Ovary (tissue), 9 donors: Measurements from ENCODE around the gene KIF5A. TPM values are rescaled to one million over a fixed set of nuclear protein-coding genes. Genes with fewer than 3 reads are reported as not detected.

Source experiments
- DNase-seq, 5 donors: peaks; one replicate each; pipeline ENCODE4 v3.0.0-alpha.2; 2019 to 2020
- H3K27ac ChIP-seq, 2 donors: fragments of 200-600 bp; one replicate each; pipeline versions ENCODE4 v1.5.1 to v1.8.0; 2019 to 2022
- H3K27me3 ChIP-seq: fragments of 200-600 bp; one replicate; pipeline ENCODE4 v1.8.0; 2022
- H3K36me3 ChIP-seq: fragments of 200-600 bp; sonication (generic); one replicate; pipeline ENCODE4 v1.5.1; 2019
- H3K4me1 ChIP-seq: one replicate; pipeline ENCODE4 v1.8.1; 2013; ENCODE audit warnings: mild to moderate bottlenecking, moderate library complexity; ENCODE audit not compliant: insufficient read depth
- H3K4me3 ChIP-seq: fragments of 200-600 bp; sonication (generic); one replicate; pipeline ENCODE4 v1.5.1; 2017
- H3K9me3 ChIP-seq, 2 donors: fragments of 200-600 bp in 1 of 2; sonication (generic) in 1 of 2; one replicate each; pipeline versions ENCODE4 v1.5.1 to v1.8.1; 2013 to 2019; ENCODE audit warnings: mild to moderate bottlenecking in 1 of 2, moderate library complexity in 1 of 2
- CTCF ChIP-seq, 3 donors: fragments of 450-650 bp in 2 of 3; fragments of 200-600 bp in 1 of 3; IDR thresholded peaks; one replicate each; pipeline versions ENCODE4 v1.5.1 to v1.8.0; 2016 to 2022; ENCODE audit warnings: antibody characterized with exemption in 3 of 3, mild to moderate bottlenecking in 1 of 3
- EP300 ChIP-seq: sonication (generic); formaldehyde crosslinking; IDR thresholded peaks from one replicate; pipeline ENCODE4 v1.6.1; 2017; ENCODE audit warnings: antibody characterized with exemption
- POLR2A ChIP-seq: fragments of 450-650 bp; IDR thresholded peaks from one replicate; pipeline ENCODE4 v1.6.1; 2017; ENCODE audit warnings: antibody characterized with exemption, mild to moderate bottlenecking, moderate library complexity
- WGBS, 3 donors: extraction: QIAGEN DNeasy Blood & Tissue Kit in 1 of 3; methylation state at CpG; one replicate each; pipeline versions ENCODE4 v1.1.5 to v1.1.7; 2013 to 2017; 5-methylcytosine and 5-hydroxymethylcytosine counted together
- intact Hi-C, 4 donors: fragments of 100-400 bp; cut with DNase I; formaldehyde crosslinking; loops; one replicate each; pipeline versions ENCODE4 v1.11.0 to v1.15.1; 2022 to 2023
- polyA plus RNA-seq, 2 donors: library from polyadenylated mRNA; stranded (reverse); fragments of 200-250 nt in 1 of 2; fragments of 350-450 nt in 1 of 2; fragmentation: Illumina TruSeq in 1 of 2; extraction: RNeasy Lipid Tissue Mini Kit (QIAGEN cat#74804) in 1 of 2; gene quantifications; one replicate each; pipeline ENCODE4 v1.2.3, GENCODE V29; 2013 to 2014
- total RNA-seq, 7 donors: library from RNA; depleted of rRNA in 2 of 7; stranded (reverse); fragments of >200 nt in 2 of 7; fragmentation: NEBNext Ultra II Directional in 3 of 7; extraction: Animal tissue kit (Norgen Biotek cat#: 25700) in 3 of 7; gene quantifications; one replicate each; pipeline versions ENCODE4 v1.1.0 to v1.2.4, GENCODE V29; 2016 to 2023
- donor health status: DM: no; HTN: no; CAD: no; lungs with moderate emphysema.
- donor health status: DM: no; HTN: no; CAD: no.
- donor health status: Bipolar disorder and iron deficiency.
- donor health status: DM: yes; HTN: yes; CAD: no.
- donor health status: DM: no; HTN: no; CAD: no.
- donor health status: DM: yes; HTN: yes; CAD: no.

Gene KIF5A
- total and polyA plus RNA-seq, 9 donors: 0.08 to 0.48 (median 0.30) TPM; not detected in 1

- no peaks in the 10 kb centered on the region for H3K27me3 ChIP-seq
- H3K9me3 ChIP-seq: no peaks in the 10 kb centered on the region
- WGBS, 3 donors: 79 to 87% (median 82%) methylated on average over 5 of the region's 5 CpGs
- H3K36me3 ChIP-seq: no peaks in the 10 kb centered on the region
- no peak overlapping the region for H3K27ac ChIP-seq
- no peaks in the 10 kb centered on the region for H3K4me1 ChIP-seq
- no peak for DNase-seq
- intact Hi-C loops: no loop called here
- H3K4me3 ChIP-seq: no peak overlapping the region
- TF ChIP-seq POLR2A (no peak), EP300 (no peak), CTCF (IDR thresholded peaks at IDR 0.05) (no peak)
These were observed 10.6 kb upstream of the KIF5A start for GRCh38 chr12:57539134-57539768.

GRCh38 chr12:57541001-57541400, 8.8 kb upstream of the KIF5A start:
- TF ChIP-seq EP300 (no peak), POLR2A (no peak), CTCF (IDR thresholded peaks at IDR 0.05) (no peak)

GRCh38 chr12:57541717-57542116, 8.1 kb upstream of the KIF5A start:
- no peaks in the 10 kb centered on the region for H3K9me3 ChIP-seq
- TF ChIP-seq CTCF (IDR thresholded peaks at IDR 0.05): no peak
- TF ChIP-seq EP300: no peak
- no peak for TF ChIP-seq POLR2A
- H3K4me3 ChIP-seq: no peak overlapping the region
- no peak overlapping the region for H3K27ac ChIP-seq
- H3K27me3 ChIP-seq: no peaks in the 10 kb centered on the region
- WGBS, 3 donors: 48 to 69% (median 62%) methylated on average over 2 of the region's 2 CpGs
- DNase-seq: no peak
- H3K36me3 ChIP-seq: no peaks in the 10 kb centered on the region
- intact Hi-C loops: no loop called here
- peaks cover 3% of the 10 kb centered on the region for H3K4me1 ChIP-seq

More at GRCh38 chr12:57541001-57541400, 8.8 kb upstream of the KIF5A start:
- H3K27ac ChIP-seq: no peak overlapping the region
- peaks cover 2% of the 10 kb centered on the region for H3K4me1 ChIP-seq
- H3K27me3 ChIP-seq: no peaks in the 10 kb centered on the region
- no peak overlapping the region for H3K4me3 ChIP-seq
- H3K9me3 ChIP-seq: no peaks in the 10 kb centered on the region
- H3K36me3 ChIP-seq: no peaks in the 10 kb centered on the region
- 37 to 43% (median 40%) methylated on average over 2 of the region's 2 CpGs for WGBS, 3 donors
- intact Hi-C loops: no loop called here
- no peak for DNase-seq

- Histone ChIP-seq H3K27ac (no peak overlapping the region), H3K9me3 (no peaks in the 10 kb centered on the region), H3K27me3 (no peaks in the 10 kb centered on the region), H3K36me3 (no peaks in the 10 kb centered on the region), H3K4me3 (no peak overlapping the region), H3K4me1 (peaks cover 3% of the 10 kb centered on the region)
- intact Hi-C loops: no loop called here
- no peak for DNase-seq
- no peak for TF ChIP-seq CTCF (IDR thresholded peaks at IDR 0.05)
- no peak for TF ChIP-seq POLR2A
- TF ChIP-seq EP300: no peak
- whole genome bisulfite sequencing, 3 donors: 94 to 96% (median 96%) methylated on average over 2 of the region's 2 CpGs
These were observed 6.3 kb upstream of the KIF5A start for GRCh38 chr12:57543581-57543980.
